GM12878 (cell line): ENCODE data around the gene ZNF526. TPM values are rescaled to one million over a fixed set of nuclear protein-coding genes. Genes with fewer than 3 reads are reported as not detected.

ENCODE experiments used
- ATAC-seq: fragments of 200-7000 bp; cut with Tn5 transposase; 3 replicates; pipeline ENCODE4 v1.9.1; 2020; ENCODE audit warnings: mild to moderate bottlenecking, moderate library complexity
- BruUV-seq: library from RNA; stranded (reverse); fragments of 400-500 nt; replicated peaks from 2 replicates; lab custom pipeline; 2021; lab: Mats Ljungman, UMichigan
- CTCF ChIA-PET: fragments of 300-600 bp; sonication (Branson Sonifier 250); formaldehyde crosslinking; extraction: SDS; loops from one replicate; lab custom pipeline; 2021; ENCODE audit warnings: inconsistent platforms; lab: Yijun Ruan, JAX
- POLR2A ChIA-PET: fragments of 350-600 bp; formaldehyde crosslinking; extraction: SDS; loops from one replicate; lab custom pipeline; 2021; ENCODE audit warnings: inconsistent platforms; lab: Charles Lee
- RAD21 ChIA-PET: fragments of 300-600 bp; sonication (Branson Sonifier 250); formaldehyde crosslinking; loops from one replicate; lab custom pipeline; 2023; ENCODE audit warnings: antibody characterized with exemption; ENCODE audit not compliant: unreplicated experiment; lab: Charles Lee
- SMC1A ChIA-PET: fragments of 300-600 bp; sonication (Branson Sonifier 250); formaldehyde crosslinking; loops from one replicate; lab custom pipeline; 2023; ENCODE audit not compliant: unreplicated experiment, uncharacterized antibody; lab: Charles Lee
- DNase-seq: peaks from one replicate; pipeline ENCODE4 v3.0.0-alpha.2; 2011; ENCODE audit warnings: low read depth, low spot score
- FAIRE-seq: peaks from 3 replicates; lab custom pipeline; 2011; peaks lifted over from hg19 to GRCh38; lab: Jason Lieb, UNC
- H2AFZ ChIP-seq: 2 replicates; pipeline ENCODE4 v1.6.0; 2011; ENCODE audit warnings: low read depth, low read length, control low read depth; ENCODE audit not compliant: control insufficient read depth
- H3K27ac ChIP-seq: 2 replicates; pipeline ENCODE4 v1.5.1; 2011; ENCODE audit warnings: control low read depth; ENCODE audit not compliant: control insufficient read depth, insufficient read depth
- H3K27me3 ChIP-seq, 2 experiments: replicated peaks in 1 of 2; 2 replicates each; pipeline versions ENCODE4 v1.6.0 to v1.6.1; 2011; ENCODE audit warnings: low read length in 1 of 2; ENCODE audit not compliant: control insufficient read depth in 2 of 2, insufficient read depth in 2 of 2
- H3K36me3 ChIP-seq, 2 experiments: 2 replicates each; pipeline ENCODE4 v1.5.1; 2011; ENCODE audit warnings: low read length in 1 of 2; ENCODE audit not compliant: control insufficient read depth in 2 of 2, insufficient read depth in 2 of 2
- H3K4me1 ChIP-seq: 2 replicates; pipeline ENCODE4 v1.6.1; 2011; ENCODE audit warnings: mild to moderate bottlenecking, low read length, moderate library complexity, mixed read lengths; ENCODE audit not compliant: control insufficient read depth, insufficient read depth
- H3K4me2 ChIP-seq: 2 replicates; pipeline ENCODE4 v1.6.0; 2011; ENCODE audit warnings: control low read depth; ENCODE audit not compliant: control insufficient read depth, insufficient read depth
- H3K4me3 ChIP-seq: fragments of 200-600 bp; sonication (generic); 2 replicates; pipeline ENCODE4 v1.5.1; 2016
- H3K79me2 ChIP-seq: 2 replicates; pipeline ENCODE4 v1.6.0; 2011; ENCODE audit warnings: low read length; ENCODE audit not compliant: control insufficient read depth, insufficient read depth
- H3K9ac ChIP-seq: 2 replicates; pipeline ENCODE4 v1.8.0; 2011; ENCODE audit warnings: low read length, control low read depth, mixed read lengths; ENCODE audit not compliant: control insufficient read depth, insufficient read depth
- H3K9me3 ChIP-seq: replicated peaks from 3 replicates; pipeline ENCODE4 v1.5.1; 2011; ENCODE audit warnings: mild to moderate bottlenecking, low read length; ENCODE audit not compliant: control insufficient read depth, insufficient read depth
- H4K20me1 ChIP-seq: 2 replicates; pipeline ENCODE4 v1.6.0; 2011; ENCODE audit not compliant: control insufficient read depth, insufficient read depth
- CBX5 ChIP-seq: sonication (generic); IDR thresholded peaks from 2 replicates; pipeline ENCODE4 v1.6.1; 2016; ENCODE audit warnings: low read depth, moderate library complexity, mild to moderate bottlenecking, inconsistent platforms
- CTCF ChIP-seq, 3 experiments: IDR thresholded peaks in 2 of 3; conservative IDR thresholded peaks in 1 of 3; 2 replicates each; pipeline ENCODE4 v1.5.1; 2011; ENCODE audit warnings: low read depth in 3 of 3, low read length in 3 of 3, mild to moderate bottlenecking in 3 of 3, control low read depth in 2 of 3, moderate library complexity in 2 of 3, inconsistent platforms in 1 of 3, mixed read lengths in 1 of 3; ENCODE audit not compliant: control insufficient read depth in 2 of 3, insufficient read depth in 1 of 3; ENCODE audit errors: extremely low read depth in 1 of 3
- KLF5 ChIP-seq: fragments of 450-650 bp; IDR thresholded peaks from 2 replicates; pipeline ENCODE4 v1.6.1; 2014; ENCODE audit warnings: mild to moderate bottlenecking; ENCODE audit not compliant: partially characterized antibody
- NFXL1 ChIP-seq: fragments of 450-650 bp; IDR thresholded peaks from 2 replicates; pipeline ENCODE4 v1.6.1; 2017; ENCODE audit warnings: antibody characterized with exemption, mild to moderate bottlenecking, borderline replicate concordance
- WRNIP1 ChIP-seq: IDR thresholded peaks from 2 replicates; pipeline ENCODE4 v1.6.1; 2011; ENCODE audit warnings: low read depth, low read length, improper control_type of control experiment, borderline replicate concordance
- WGBS: methylation state at CpG from one replicate; pipeline ENCODE4 v1.1.6; 2016; ENCODE audit warnings: low lambda C conversion rate; ENCODE audit not compliant: insufficient replicate concordance, insufficient coverage; ENCODE audit errors: missing lambda C conversion rate; 5-methylcytosine and 5-hydroxymethylcytosine counted together
- in situ Hi-C: fragments of 300-500 bp; cut with MboI; formaldehyde crosslinking; loops from 9 replicates; pipeline ENCODE4 v1.14.3; 2018; ENCODE audit warnings: mixed read lengths
- intact Hi-C: fragments of 100-400 bp; cut with micrococcal nuclease; formaldehyde crosslinking; loops from one replicate; pipeline ENCODE4 v1.14.2; 2022; ENCODE audit not compliant: unreplicated experiment
- polyA plus RNA-seq, 11 experiments: library from polyadenylated mRNA; depleted of rRNA in 4 of 11; unstranded in 6 of 11; stranded (reverse) in 5 of 11; fragments of >200 nt; fragmentation: Nextera tagmentation in 4 of 11; fragmentation: Illumina TruSeq in 1 of 11; extraction: Ambion mirVana in 4 of 11; extraction: Trizol in 1 of 11; gene quantifications; 1 replicate in 1 of 11; 2 replicates in 10 of 11; pipeline versions ENCODE4 v1.2.1 to v1.2.3, GENCODE V29; 2011 to 2016; ENCODE audit warnings: inconsistent platforms in 2 of 11, missing spikeins in 2 of 11, low read depth in 1 of 11
- total RNA-seq, 4 experiments: library from RNA; depleted of rRNA in 3 of 4; stranded (reverse); fragments of >200 nt in 3 of 4; fragmentation: Illumina TruSeq in 1 of 4; extraction: Trizol in 1 of 4; gene quantifications; 2 replicates each; pipeline versions ENCODE4 v1.2.1 to v1.2.3, GENCODE V29; 2013 to 2021

Gene ZNF526
- total and polyA plus RNA-seq, 10 of the 15 experiments (the other 5 are each of a cell fraction or from before 2014, with no cell fraction given), result 1.8 to 18.3 (median 5.5) TPM

- BruUV-seq, result no TSS peak
- ChIA-PET SMC1A (no interaction called here), POLR2A (no interaction called here)
- intact Hi-C loops, result no loop called here
- no peak overlapping the region for H3K4me3 ChIP-seq
- no peaks in the 10 kb centered on the region for H3K4me1 ChIP-seq
- no peak for FAIRE-seq
- H3K79me2 ChIP-seq, result no peaks in the 10 kb centered on the region
- no peaks in the 10 kb centered on the region for H3K9me3 ChIP-seq
- no peak for TF ChIP-seq NFXL1
- TF ChIP-seq CTCF (IDR thresholded peaks at IDR 0.05 in 2 of 3, conservative IDR thresholded peaks at IDR 0.05 in 1 of 3; ENCODE audit: control insufficient read depth in 2 of 3, extremely low read depth in 1 of 3, insufficient read depth in 1 of 3, low read depth in 3 of 3, low read length in 3 of 3), result peak; percentile 33 to 59 (median 39); a peak in 5 of 6 replicates
- TF ChIP-seq WRNIP1, result no peak
- TF ChIP-seq CBX5, result no peak
- no peak for TF ChIP-seq KLF5
- TF ChIP-seq, all 136 proteins: peak for 1
- no peak for DNase-seq
- ChIA-PET CTCF (no interaction called here), RAD21 (no interaction called here)
- ATAC-seq, result peak; percentile 55
- in situ Hi-C loops, result no loop called here
- no peak overlapping the region for H2AFZ ChIP-seq
- H3K4me2 ChIP-seq, result no peak overlapping the region
- WGBS, result 3% methylated on average over 13 of the region's 13 CpGs
- H3K36me3 ChIP-seq, result no peaks in the 10 kb centered on the region
- no peak overlapping the region for H3K9ac ChIP-seq
- no peaks in the 10 kb centered on the region; the same call in 1 of the 2 replicates for H4K20me1 ChIP-seq
- peaks cover 9 to 32% of the 10 kb centered on the region in 2 experiments for H3K27me3 ChIP-seq
- H3K27ac ChIP-seq, result no peak overlapping the region
Measured at GRCh38 chr19:42178791-42179674, 41.1 kb upstream of the ZNF526 start.
